Inferior parietal cortex (tissue), 1 donor: ENCODE data around the gene DEFB124.
"Not testable (repeated sequence)": the region's sequence is repeated elsewhere in the genome, so short reads cannot be mapped to it uniquely, and the experiment has no call there.

Source experiments
- DNase-seq: peaks from one replicate; pipeline ENCODE4 v3.0.0-alpha.2; 2016; ENCODE audit errors: extremely low spot score

The DEFB124 gene

GRCh38 chr20:31474758-31475427 is at the start of gene DEFB124, which contains the start of gene REM1:
Gene DEFB124, minus strand, starts transcription at chr20:31475127. Its CDS starts 2,114 bp downstream, at chr20:31473013.
Gene REM1, plus strand, starts transcription at chr20:31475288. Its CDS starts 1,158 bp downstream, at chr20:31476446.
- DNase-seq: no peak

- no peak for DNase-seq
These were observed 48.7 kb upstream of the DEFB124 start for GRCh38 chr20:31523361-31524283.

- no peak for DNase-seq
These were observed 47.8 kb upstream of the DEFB124 start for GRCh38 chr20:31522731-31523130.

- DNase-seq: not testable (repeated sequence)
These were observed 46.3 kb upstream of the DEFB124 start for GRCh38 chr20:31521267-31521666.

GRCh38 chr20:31517373-31517772 is 42.4 kb upstream of the DEFB124 start:
- DNase-seq: no peak

- no peak for DNase-seq
These were observed 41.7 kb upstream of the DEFB124 start for GRCh38 chr20:31516651-31517050.

GRCh38 chr20:31516166-31516565 is 41.2 kb upstream of the DEFB124 start:
- DNase-seq: no peak

GRCh38 chr20:31515775-31516107 is 40.8 kb upstream of the DEFB124 start:
- DNase-seq: no peak

GRCh38 chr20:31515072-31515774 is 40.3 kb upstream of the DEFB124 start:
- no peak for DNase-seq

GRCh38 chr20:31514154-31515071 is 39.5 kb upstream of the DEFB124 start, which contains the start of gene HM13:
Gene HM13, plus strand, starts transcription at chr20:31514442. Its CDS starts 110 bp downstream, at chr20:31514552.
- DNase-seq: peak; percentile 96

- DNase-seq: no peak
These were observed 33.8 kb upstream of the DEFB124 start for GRCh38 chr20:31508517-31509244.

GRCh38 chr20:31505903-31506302 is 31.0 kb upstream of the DEFB124 start:
- no peak for DNase-seq

- DNase-seq: peak; percentile 89
These were observed 28.2 kb upstream of the DEFB124 start for GRCh38 chr20:31502884-31503673.

GRCh38 chr20:31500527-31500926 is 25.6 kb upstream of the DEFB124 start:
- no peak for DNase-seq

- no peak for DNase-seq
These were observed 23.1 kb upstream of the DEFB124 start for GRCh38 chr20:31497838-31498540.

GRCh38 chr20:31496761-31497295 is 21.9 kb upstream of the DEFB124 start:
- no peak for DNase-seq

- DNase-seq: no peak
These were observed 19.2 kb upstream of the DEFB124 start for GRCh38 chr20:31494131-31494530.

GRCh38 chr20:31490752-31491151 is 15.8 kb upstream of the DEFB124 start:
- no peak for DNase-seq

GRCh38 chr20:31489152-31489551 is 14.2 kb upstream of the DEFB124 start:
- DNase-seq: no peak
